GM21576 (cell line): ENCODE data around the gene ACSL1.
A peak's percentile ranks its signal among the peaks of the same experiment; 100 is the strongest.
"Not testable (repeated sequence)": the region's sequence is repeated elsewhere in the genome, so short reads cannot be mapped to it uniquely, and the experiment has no call there.

Experiments
- ATAC-seq: cut with Tn5 transposase; IDR thresholded peaks from one replicate; pipeline ENCODE4 v1.9.1; 2021; ENCODE audit warnings: mild to moderate bottlenecking, moderate library complexity; ENCODE audit not compliant: unreplicated experiment

Gene ACSL1

GRCh38 chr4:184762100-184762499 lies 63.7 kb downstream of the ACSL1 start:
- peak; percentile 92 for ATAC-seq

GRCh38 chr4:184760681-184761080 lies 65.1 kb downstream of the ACSL1 start:
- ATAC-seq, result no peak

- no peak for ATAC-seq
These were observed 68.0 kb downstream of the ACSL1 start for GRCh38 chr4:184757810-184758209.

DNA sequence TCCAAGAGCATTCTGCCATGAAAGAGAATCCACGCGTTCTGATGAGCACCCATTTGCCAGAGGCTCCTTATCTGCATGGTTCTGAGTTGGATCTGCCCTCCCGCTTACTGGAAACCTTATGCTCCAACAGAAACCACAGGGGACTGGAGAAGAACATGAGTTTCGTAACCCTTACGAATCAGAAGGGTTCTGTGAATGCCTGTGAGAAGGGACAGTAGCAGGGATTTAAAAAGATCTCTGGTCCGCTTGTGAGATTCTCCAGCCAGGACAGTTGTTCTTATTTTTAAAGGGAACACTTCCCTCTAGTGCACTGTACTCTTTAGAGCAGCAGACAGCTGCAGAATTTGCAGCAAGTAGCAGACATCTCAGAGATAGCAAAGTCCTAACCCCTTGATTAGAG lies 69.4 kb downstream of the ACSL1 start:
- ATAC-seq, result no peak

DNA sequence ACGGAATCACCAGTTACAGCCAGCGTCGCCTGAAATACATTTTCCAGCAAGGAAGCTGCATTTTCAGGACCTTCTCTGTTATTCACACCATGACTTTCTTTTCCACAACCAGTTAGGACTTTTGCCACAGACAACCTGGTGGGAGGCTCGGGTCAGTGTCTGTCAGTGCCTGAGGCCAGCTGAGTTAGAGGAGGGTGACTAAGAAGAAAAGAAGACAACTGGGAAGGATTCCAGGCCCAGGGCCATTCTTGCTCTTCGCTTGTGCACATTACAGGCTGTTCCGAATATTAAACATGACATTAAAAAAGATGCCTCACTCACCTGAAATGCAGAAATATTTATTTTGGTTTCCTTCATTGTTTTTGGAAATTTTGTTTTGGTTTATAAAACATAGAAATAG lies 70.5 kb downstream of the ACSL1 start:
- ATAC-seq, result no peak

- no peak for ATAC-seq
These were observed 73.1 kb downstream of the ACSL1 start for GRCh38 chr4:184752496-184753275.

DNA sequence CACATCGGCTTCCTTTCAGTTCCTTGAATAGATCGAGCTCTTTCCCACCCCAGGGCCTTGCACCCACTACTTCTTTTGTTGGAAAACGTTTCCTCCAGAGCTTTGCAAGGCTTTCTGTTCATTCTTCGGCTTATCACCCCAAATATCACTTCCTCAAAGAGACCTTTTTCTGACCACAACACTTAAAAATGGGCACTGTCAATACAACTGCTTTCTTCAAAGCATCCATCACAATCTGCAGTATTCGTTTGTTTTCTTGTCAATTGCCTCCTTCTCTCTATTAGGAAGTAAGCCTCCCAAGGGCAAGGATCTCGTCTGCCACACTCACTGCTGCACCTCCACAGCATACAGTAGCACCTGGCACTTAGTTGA lies 74.2 kb downstream of the ACSL1 start:
- ATAC-seq, result no peak

GRCh38 chr4:184750926-184751584 lies 74.7 kb downstream of the ACSL1 start:
- ATAC-seq, result no peak

- no peak for ATAC-seq
These were observed 77.5 kb downstream of the ACSL1 start for GRCh38 chr4:184748251-184748652.

- no peak for ATAC-seq
These were observed 78.5 kb downstream of the ACSL1 start for GRCh38 chr4:184747034-184747830.

GRCh38 chr4:184745831-184746795 lies 79.7 kb downstream of the ACSL1 start:
- peak; percentile 58 for ATAC-seq

DNA sequence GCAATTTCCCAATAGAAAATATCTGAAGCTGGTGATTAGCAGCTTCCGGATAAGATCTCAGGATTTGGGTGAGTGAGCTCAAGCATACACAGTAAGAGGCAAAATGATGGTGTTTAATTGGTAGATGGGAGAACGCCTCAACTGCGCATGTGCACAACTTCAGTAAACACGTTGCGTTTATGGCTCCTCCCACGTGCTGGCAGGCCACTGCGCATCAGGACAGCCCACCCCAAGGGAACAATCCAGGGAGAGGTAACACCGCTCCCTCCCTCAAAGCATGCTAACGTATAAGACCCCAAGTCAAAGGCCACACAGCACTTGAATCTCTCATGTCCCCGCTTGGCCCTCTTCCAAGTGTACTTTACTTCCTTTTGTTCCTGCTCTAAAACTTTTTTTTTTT lies 81.5 kb downstream of the ACSL1 start:
- no peak for ATAC-seq

DNA sequence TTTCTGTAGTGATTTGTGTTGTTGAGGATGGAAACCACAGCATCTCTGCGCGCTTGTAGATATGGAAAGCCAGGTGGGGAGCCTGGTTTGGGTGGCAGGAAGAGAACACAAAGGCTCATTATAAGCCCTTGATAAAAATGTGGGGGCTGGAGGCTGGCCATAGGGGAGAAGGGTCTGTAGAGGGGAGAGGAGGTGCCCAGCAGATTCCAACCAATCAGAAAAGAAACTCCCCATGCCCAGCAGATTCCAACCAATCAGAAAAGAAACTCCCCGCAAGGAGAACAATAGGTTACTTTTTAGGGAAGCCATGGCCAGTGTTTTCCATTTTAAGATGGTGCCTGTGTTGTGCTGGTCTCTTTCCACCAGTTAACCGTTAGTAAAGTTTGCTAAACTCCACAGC lies 82.1 kb downstream of the ACSL1 start:
- ATAC-seq, result no peak

- not testable (repeated sequence) for ATAC-seq
These were observed 84.1 kb downstream of the ACSL1 start for GRCh38 chr4:184741651-184742050.

DNA sequence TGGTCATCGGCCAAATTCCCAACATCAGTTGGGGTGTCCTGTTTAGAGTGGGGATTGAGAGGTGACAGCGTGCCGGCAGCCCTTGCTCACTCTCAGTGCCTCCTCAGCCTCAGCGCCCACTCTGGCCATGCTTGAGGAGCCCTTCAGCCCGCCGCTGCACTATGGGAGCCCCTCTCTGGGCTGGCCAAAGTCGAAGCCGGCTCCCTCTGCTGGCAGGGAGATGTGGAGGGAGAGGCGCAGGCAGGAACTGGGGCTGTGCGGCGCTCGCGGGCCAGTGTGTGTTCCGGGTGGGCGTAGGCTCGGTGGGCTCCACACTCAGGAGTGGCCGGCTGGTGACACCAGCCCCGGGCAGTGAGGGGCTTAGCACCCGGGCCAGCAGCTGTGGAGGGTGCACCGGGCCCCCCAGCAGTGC lies 84.8 kb downstream of the ACSL1 start:
- ATAC-seq, result no peak

DNA sequence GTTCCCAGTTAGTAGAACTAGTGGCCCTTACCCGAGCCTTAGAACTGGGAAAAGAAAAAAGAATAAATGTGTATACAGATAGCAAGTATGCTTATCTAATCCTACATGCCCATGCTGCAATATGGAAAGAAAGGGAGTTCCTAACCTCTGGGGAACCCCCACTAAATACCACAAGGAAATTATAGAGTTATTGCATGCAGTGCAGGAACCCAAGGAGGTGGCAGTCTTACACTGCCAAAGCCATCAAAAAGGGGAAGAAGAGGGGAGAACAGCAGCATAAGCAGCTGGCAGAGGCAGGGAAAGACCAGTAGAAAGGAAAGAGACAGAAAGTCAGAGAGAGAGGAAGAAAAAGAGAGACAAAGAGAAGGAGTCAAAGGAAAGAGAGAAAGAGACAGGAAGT lies 86.2 kb downstream of the ACSL1 start:
- not testable (repeated sequence) for ATAC-seq

DNA sequence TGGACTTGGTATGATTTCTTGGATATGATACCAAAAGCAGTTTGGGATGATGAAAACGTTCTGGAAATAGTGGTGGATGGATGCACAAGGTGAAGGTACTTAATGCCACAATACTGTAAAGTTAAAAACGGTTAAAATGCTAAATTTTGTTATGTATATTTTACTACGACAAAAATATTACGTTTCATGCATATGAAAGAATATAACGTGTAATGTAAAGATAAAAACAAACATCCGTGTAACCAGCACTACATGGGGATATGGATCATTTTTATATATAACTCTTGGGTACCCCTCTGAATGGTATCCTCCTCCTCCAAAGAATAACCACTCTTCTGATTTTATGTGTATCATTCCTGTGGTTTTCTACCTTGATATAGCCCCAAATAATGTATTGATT lies 91.0 kb downstream of the ACSL1 start:
- ATAC-seq, result no peak

DNA sequence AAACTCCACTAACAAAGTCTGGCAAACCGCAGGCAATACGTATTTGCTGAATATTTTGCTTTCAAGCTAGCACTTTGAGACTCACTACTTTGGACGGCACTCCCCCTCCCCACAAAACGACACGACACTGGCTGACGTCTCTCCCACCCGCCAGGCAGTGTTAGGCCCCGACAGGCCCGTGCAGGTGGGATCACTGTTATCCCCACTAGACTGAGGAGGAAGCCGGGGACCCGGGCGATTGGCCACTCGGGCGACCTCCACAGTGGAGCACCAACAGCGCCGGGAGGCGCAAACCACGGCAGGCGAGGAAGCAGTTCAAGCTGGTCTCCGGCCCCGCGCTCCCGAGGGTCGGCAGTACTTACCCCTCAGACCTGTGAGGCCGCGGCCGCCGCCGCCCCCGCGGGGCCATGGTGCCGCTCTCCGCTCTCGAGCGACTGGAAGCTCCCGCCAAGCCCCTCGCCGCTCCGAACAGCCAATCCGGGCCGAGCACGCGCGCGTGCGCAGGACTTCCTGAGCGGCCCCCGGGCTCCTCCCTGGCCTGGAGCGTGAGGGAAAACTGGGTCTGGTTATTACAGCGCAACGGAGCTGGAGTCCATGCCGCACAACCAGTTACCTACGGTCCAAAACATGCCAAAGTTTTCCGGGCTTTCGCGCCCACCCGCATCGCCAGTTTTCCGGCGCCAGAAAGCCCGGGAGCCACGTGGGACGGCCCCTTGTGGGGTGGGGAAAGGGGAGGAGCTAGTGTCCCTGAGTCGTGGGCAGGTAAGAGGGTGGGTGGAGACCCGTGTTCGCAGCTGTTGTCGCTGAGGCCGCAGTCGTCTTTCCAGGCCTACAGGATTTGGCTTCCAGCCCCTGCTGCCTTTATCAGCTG lies 91.9 kb downstream of the ACSL1 start, which contains the start of gene CENPU:
CENPU (minus strand) TSS at position 443 of the 871 bp plus-strand sequence; CDS start at position 409, 34 bp downstream.
- peak; percentile 92 for ATAC-seq

GRCh38 chr4:184732126-184732525 lies 93.6 kb downstream of the ACSL1 start:
- no peak for ATAC-seq
